G401.6 (cell line): ENCODE data around the gene RBM34.
"Not testable (repeated sequence)": the region's sequence is repeated elsewhere in the genome, so short reads cannot be mapped to it uniquely, and the experiment has no call there.

Experiments used
- FAIRE-seq: peaks from 2 replicates; lab custom pipeline; 2012; peaks lifted over from hg19 to GRCh38; lab: Jason Lieb, UNC

RBM34 gene

DNA sequence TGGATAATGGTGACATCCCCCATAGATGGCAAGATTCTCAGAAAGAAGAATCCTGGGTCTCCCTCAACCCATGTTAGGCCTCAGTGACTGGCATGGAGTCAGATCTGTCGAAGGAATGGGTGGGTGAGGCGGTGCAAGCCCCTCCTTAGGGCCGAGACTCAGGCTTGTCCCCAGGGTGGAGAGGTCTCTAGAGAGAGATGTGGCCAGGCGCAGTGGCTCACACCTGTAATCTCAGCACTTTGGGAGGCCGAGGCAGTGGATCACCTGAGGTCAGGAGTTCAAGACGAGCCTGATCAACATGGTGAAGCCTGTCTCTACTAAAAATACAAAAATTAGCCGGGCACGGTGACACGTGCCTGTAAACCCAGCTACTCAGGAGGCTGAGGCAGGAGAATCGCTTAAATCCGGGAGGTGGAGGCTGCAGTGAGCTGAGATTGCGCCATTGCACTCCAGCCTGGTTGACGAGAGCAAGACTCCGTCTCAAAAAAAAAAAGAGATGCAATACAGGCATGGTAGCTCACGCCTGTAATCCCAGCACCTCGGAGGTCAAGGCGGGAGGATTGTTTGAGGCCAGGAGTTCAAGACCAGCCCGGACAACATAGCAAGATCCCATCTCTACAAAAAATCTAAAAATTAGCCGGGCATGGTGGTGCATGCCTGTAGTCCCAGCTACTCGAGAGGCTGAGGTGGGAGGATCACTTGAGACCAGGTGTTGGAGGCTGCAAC, 69.6 kb downstream of the RBM34 start:
- not testable (repeated sequence) for FAIRE-seq

DNA sequence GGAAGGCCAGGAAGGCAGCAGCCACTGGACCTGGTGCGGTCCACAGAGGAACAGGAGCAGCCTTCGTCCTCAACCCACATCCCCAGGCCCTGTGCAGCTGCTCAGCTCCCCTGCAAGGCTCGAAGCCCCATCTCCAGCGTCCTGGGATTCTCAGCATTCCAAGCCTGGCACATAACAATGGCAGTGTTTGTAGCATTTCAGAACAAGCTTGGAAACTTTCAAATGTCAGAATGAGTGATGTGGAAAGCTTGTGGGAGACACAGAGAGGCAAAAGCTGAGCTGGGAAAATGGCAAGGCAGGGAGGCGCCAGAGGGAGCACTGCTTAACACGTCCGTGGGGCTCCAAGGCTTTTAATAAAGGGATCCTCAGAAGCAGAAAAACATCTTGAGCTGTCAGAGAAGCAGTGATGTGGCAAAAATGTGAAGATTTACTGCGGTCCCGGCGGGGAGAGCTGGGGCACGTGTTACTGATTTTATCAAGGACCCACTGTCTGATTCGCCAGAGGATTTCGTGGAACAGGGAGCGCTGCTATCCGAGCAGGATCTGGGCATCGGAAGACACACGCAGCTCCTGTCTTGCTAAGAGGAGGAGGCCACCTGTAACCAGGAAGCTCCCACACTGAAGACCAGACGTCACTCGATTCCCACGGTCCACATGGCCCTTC, 70.5 kb downstream of the RBM34 start:
- FAIRE-seq: no peak

DNA sequence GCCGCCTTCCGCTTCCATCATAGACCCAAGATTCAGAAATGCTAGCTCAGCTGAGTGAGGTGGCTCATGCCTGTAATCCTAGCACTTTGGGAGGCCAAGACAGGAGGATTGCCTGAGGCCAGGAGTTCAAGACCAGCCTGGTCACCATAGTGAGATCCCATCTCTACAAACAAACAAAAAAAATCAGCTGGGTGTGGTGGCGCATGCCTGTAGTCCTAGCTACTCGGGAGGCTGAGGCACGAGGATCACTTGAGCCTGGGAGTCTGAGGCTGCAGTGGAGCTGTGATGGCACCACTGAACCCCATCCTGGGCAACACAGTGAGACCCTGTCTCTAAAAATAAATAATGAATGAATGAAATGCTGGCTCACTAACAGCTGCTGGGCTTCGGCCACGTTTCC, 72.1 kb downstream of the RBM34 start:
- no peak for FAIRE-seq

DNA sequence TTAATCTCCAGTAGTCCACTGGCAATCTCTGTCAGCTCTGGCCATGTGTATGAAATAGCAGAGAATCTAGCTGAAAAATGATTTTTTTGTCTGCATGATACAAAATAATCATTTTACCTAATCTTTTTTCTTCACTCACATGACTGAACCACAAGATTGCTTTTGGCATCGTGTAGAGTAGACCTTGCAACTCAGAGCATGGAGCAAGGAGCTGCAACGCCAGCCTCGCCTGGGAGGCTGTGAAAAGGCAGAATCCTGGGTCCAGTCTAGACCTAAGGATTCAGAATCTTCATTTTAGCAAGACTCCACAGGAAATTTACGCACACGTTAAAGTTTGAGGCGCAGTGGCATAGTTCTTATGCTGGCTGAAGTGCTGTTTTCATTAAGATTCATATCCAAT, 72.6 kb downstream of the RBM34 start:
- FAIRE-seq: no peak

DNA sequence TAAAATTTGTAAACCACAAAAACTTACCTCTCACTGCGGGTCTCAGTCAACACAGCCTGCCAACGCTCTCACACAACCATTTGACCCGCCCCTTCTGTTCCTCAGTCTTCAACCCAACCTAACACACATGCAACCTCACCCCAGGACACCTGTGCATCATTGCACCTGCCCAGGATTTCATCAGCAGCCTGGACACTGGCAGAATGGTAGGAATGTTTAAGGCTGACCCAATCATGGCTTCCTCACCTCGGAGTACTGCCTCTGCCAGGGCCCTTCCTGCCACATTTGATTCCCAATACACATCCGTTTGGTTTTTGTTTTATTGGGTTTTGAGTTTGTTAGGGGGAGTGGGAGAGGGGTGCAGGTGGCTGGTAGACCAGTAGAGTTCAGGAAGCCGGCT, 73.1 kb downstream of the RBM34 start:
- FAIRE-seq: no peak

DNA sequence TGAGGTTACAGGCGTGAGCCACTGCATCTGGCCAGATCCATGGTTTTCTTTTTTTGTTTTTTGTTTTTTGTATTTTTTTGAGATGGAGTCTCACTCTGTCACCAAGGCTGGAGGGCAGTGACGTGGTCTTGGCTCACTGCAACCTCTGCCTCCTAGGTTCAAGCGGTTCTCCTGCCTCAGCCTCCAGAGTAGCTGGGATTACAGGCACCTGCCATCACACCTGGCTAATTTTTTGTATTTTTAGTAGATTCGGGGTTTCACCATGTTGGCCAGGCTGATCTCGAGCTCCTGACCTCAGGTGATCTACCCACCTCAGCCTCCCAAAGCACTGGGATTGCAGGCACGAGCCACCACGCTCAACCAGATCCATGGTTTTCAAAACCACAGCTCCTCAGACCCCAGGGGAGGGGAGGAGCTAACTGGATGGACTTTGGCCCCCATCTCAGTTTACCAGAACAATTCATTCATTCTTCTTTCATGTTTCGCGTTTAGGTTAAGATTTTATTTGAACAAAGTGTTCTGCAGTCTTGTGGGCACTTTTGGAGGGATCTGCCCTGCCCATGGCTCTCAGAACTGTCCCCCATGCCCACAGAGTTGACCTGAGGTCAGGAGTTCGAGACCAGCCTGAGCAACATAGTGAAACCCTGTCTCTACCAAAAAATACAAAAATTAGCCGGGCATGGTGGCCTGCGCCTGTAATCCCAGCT, 75.5 kb downstream of the RBM34 start:
- not testable (repeated sequence) for FAIRE-seq
